GM20431 (cell line): ENCODE results near the gene UNC50.

Experiments
- in situ Hi-C: fragments of 300-500 bp; cut with MseI, MboI; formaldehyde crosslinking; loops from one replicate; pipeline ENCODE4 v1.15.0; 2020; ENCODE audit warnings: low sequenced_read_pairs; ENCODE audit not compliant: unreplicated experiment

UNC50 gene, protein sequence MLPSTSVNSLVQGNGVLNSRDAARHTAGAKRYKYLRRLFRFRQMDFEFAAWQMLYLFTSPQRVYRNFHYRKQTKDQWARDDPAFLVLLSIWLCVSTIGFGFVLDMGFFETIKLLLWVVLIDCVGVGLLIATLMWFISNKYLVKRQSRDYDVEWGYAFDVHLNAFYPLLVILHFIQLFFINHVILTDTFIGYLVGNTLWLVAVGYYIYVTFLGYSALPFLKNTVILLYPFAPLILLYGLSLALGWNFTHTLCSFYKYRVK

DNA sequence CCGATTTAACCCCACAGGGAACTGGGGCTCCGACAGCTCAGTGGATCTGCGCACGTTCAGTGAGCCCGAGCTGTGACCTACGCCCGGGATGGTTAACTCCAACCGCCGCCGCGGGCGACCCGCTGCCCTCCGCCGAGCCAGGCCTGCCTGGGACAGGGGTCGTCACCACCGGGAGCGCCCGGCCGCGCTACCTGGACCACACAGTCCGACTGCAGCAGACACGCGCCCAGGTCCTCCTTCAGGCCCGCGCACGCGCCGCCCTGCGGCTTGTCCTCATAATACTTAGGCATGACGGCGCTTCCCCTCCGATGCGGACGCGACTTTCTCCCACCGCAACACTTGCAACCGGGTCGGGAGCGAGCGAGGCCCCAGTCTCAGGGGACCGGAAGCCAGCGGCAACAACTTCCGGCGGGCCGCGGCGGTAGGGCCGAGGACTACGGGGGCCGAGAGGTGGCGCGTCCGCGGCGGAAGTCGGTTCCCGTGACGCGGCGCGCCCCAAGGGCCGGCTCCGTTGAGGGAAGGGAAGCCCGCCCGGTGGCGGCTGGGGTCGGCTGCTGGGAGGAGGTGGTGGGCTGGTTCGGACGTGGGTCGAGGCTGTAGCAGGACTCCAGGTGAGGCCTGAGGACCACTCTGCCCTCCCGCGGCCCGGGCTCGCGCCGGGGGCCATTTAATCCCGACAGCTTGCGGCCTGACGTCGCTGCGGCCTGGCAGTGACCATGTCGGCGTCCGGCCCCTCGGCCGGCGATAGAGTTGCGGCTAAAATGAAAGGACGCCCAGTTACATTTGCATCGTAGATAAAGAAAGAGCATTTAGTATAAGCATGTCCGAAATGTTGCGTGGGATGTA, at the start of gene UNC50, which contains the start of gene COA5:
Gene UNC50 (plus strand): TSS at position 474 of the 846 bp plus-strand sequence. CDS start 1,171 bp downstream, outside the sequence.
Gene COA5 (minus strand): TSS at position 397 of the 846 bp plus-strand sequence. CDS start 107 bp downstream, at position 290.
- in situ Hi-C loops = no loop called here

DNA sequence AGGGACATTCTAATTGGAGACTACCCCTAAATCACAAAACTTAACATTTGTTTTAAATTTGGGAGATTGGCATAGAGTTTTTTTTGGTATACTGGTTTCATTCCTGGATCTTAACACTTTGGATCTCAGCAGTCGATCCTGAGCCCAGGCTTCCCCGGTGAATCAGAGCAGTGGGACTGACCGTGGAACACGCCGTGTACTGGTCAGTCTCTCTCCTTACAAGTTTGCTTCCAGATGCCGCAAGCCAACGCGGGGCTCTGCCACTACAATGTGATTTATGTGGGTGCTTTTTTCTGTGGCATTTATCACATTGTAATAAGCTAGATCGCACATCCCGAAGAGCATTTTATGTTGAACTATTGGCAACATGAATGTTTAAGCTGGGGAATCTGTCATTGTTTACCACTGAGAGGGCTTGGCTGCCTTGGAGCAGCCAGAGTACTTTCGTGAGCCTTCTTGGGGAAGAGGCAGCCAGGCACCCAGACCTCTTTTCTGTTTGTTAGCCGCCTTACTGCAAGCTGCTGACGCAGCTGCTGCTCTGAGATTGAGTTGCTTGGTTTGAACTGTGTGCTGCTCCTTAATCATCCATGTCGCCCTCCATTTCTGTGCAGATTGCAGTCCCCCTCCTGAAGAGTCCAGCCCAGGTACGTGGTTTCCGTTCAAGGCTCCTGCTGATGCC, 49.4 kb upstream of the UNC50 start:
- in situ Hi-C loops = no loop called here

DNA sequence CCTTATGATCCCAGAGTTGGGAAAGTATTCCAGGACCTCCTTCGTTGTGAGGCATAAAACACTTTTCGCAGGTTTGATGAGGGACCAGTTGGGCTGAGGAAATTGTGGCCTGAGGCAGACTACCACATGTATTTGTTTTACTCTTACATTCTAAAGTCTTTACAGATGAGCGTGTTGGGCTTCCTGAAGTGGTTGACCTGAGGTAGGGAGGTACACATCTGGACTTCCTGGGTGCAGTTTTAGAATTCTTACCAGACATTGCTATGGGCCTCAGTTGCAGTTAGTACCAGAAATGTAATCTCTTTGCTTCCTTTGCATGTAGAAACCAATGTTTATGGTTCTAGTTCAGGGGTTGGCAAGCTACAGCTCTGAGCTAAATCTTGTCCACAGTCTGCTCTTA, 48.8 kb upstream of the UNC50 start:
- in situ Hi-C loops = no loop called here

DNA sequence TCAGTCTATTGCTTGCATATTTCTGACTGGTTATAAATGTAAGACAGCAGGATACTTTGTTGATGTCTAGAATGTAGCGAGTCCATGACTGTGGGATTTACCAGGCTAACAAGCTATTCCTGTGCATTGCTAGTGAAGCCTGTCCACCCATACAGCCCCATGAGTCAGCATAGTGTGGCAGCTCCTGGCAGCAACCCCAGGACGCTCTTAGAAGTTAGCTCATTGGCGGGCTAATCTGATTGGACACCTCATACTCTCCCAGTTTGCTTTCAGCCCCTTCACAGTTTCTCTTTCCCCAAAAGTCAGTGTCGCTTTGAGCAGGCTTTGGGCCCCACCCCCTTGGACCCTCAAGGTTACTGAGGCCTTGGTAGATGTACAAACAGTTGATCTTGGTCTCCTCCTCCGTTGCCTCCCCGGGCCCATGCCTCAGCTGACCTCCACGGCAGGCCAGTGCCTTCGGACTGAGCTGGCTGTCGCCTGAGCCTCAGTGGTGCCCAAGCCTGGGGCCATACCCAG, 48.1 kb upstream of the UNC50 start:
- in situ Hi-C loops = no loop called here

DNA sequence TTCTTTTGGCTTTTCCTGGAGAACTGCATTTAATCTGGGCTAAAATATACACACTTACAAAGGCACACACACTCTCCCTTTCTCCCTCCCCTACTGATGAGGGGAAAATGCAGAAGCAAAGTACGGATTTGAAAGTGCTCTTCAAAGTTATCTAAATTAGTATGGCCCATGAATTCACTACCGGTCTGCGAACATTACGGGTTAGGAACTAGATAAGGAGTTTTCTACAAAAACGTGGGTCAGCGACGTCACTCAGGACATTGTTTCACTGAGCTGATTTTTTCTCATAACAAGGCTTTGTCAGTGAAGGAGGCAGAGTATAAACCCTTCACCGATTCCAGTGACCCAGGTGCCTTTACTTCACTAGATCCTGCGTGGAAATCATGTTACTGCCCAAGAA, 47.4 kb upstream of the UNC50 start:
- in situ Hi-C loops = no loop called here

DNA sequence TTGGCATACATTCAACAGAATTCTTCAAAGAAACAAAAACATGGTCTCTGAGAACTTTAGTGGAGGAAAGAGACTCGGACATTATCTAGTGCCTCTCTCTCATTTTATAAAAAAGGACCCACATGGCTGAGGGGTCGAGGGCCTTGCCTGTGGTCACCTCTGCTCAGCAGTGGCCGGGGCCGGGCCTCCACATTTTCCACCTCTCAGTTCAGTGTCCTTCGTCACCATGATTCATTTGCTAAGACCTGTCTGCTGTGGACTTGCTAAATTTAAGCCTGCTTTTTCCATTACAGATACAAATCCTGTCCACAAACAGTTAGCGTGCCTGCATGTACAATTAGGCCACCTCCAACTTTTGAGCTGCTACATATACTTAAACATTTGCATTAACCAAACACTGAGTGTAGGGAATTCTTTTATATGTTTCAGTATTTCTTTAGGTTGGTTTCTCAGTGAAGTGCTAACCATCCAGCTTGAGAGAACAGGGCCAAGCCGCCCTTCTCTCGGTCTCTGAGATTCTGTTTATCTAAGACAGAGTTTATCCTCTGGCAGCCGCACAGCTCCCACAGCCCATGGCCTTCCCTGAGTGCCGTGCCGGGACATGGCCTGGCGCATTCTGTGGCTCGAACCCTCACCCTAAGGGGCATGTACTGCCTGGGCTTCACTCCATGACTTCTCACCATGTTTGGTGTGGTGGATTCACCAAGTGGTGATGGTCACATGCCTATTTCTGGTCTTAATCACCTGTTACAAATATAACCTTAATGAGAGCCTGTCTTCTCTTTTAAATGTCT, 46.3 kb upstream of the UNC50 start:
- in situ Hi-C loops = no loop called here

DNA sequence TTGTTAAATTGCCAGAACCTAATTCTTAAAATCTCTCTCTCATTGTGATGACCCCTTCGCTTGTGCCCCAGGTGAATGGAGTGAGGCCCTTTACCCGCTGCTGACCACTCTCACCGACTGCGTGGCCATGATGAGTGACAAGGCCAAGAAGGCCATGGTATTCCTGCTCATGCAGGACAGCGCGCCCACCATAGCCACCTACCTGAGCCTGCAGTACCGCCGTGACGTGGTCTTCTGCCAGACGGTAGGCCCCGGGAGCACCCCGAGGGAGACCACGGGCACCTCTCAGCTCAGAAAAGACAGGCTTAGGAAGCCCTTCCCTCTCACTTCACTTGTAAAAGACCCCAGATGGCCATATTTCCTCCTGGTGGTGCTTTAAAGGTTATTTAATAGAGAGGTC, 45.0 kb upstream of the UNC50 start:
- in situ Hi-C loops = no loop called here

DNA sequence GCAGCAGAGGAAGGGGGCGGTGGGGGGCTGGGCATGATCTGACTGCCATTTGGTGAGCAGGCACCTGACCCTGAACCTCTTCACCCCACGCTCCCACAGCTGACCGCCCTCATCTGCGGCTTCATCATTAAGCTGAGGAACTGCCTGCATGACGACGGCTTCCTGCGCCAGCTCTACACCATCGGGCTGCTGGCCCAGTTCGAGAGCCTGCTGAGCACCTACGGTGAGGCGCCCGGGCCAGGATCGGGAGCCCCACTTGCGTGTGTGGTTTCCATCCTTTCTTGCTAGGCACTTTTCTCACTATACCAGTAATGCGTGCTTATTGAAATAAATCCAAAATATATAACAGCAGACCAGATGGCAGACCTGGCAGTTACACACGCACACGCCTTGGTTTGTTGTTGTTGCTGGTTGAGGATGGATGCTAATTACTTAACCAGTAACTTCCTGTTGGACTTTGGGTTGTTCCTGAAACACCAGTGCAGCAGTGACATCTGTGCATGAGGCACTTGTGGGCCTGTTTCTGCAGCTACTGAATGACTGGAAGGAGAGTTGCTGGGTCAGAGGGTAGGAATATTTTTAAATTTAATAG, 43.8 kb upstream of the UNC50 start:
- in situ Hi-C loops = no loop called here

DNA sequence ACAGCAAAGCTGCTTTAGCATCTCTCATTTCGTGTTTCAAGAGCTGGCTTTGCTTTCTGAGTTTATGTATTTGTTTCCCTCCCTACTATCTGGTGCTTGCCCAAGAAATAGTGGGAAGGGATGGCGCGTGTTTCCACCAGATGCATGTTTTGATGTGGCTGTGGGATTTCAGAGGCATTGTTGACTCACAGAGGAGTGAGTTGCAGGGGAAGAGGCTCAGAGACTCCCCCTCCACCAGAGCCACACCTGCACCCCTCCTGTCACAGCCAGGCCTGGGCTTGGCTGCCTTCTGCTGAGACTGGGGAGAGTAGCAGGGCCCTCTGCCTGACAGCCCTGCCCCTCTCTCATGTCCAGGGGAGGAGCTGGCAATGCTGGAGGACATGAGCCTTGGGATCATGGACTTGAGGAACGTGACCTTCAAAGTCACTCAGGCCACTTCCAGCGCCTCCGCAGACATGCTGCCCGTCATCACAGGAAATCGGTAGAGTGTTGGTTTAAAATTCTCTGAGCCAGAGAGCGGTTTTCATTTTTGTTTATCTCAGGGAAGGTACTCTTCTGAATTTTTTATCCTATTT, 43.0 kb upstream of the UNC50 start:
- in situ Hi-C loops = no loop called here

DNA sequence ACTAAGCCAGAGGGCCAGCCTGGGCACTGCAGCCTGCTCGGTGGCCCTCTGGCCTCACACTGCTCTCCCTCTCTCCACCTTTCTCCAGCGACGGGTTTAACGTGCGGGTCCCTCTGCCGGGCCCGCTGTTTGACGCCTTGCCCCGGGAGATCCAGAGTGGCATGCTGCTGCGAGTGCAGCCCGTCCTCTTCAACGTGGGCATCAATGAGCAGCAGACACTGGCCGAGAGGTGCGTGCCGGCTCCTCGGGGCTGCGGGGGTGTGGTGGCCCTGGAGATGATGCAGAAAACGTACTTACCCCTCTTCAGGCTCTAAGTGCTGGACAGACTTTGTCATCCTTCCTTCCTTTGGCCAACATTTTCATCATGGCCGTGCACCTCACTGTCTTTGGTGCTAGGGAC, 42.4 kb upstream of the UNC50 start:
- in situ Hi-C loops = no loop called here

DNA sequence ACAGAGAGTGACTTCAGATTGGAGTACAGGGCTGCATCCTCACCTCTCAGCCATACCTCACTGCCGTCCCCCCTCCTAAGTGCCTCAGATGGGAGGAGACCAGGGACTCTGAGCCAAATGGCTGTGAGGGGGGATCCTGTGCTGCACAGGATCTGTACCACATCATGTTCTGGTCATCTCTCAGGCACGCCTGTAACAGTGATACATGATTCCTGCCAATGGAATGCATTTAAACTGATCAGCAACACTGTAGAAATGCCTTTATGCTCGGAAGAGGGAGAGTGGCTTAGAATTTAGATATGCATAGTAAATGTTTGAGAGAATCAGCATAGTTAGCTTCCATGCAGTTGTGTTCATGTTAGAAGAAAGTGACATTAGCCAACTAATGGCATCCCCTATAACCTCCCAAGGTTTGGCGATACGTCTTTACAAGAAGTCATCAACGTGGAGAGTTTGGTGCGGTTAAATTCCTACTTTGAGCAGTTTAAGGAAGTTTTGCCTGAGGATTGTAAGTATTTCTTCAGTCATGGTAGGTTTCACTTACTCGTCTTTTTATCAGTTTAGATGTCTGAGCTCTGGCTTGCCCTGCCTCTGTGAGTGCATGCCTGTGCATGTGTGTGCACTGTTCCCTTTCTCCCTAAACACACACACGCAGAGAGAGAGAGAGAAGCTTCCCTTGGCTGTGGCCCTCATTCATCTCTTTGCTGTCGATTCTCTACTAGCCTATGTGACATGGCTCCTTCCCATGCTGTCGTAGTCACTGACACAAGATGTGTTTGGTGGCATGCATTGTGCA, 40.0 kb upstream of the UNC50 start:
- in situ Hi-C loops = no loop called here

DNA sequence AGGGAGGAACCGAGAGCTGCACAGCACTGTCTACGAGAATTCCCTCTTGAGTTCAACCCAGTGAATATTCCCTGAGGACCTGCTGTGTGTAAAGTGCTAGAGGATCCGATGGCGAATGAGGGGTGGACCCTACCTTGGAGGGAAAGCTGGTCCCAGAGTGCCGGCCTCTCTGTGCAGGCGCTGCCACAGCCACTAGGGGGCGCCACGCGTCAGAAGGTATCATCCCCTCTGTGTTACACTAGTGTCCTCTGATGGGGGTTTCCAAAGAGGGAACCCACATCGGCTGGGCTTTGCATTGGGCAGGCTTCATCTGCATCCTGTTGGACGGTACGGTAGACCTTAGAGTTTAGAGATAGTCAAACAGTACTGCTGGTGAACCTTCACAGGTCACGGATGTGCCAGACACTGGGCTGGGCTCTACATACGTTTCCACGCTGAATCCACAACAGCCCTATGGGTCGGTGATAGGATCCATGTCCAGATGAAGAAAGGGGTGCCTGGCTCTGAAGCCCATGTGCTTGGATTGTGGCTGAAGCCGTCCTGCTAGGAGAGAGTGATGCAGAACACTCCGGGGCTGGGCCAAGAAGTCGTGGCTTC, 39.1 kb upstream of the UNC50 start:
- in situ Hi-C loops = no loop called here

DNA sequence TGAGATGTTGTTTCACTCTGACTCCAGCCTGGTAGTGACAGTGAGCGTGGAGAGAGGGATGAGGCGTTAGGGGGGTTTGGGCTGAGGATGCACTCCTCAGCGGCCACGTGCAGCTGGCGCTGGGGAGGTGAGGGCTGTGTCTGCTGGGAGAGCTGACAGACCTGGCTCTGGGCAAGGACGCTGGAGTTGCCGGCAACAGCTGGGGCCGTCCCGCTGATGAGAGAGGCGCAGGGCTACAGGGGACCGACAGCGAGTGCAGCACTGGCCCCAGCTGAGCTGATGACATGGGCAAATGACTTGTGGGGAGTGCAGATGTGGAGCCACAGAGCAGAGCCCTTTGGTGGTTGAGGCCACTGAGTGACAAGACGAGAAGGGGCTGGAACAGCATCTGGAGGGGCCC, 38.5 kb upstream of the UNC50 start:
- in situ Hi-C loops = no loop called here

DNA sequence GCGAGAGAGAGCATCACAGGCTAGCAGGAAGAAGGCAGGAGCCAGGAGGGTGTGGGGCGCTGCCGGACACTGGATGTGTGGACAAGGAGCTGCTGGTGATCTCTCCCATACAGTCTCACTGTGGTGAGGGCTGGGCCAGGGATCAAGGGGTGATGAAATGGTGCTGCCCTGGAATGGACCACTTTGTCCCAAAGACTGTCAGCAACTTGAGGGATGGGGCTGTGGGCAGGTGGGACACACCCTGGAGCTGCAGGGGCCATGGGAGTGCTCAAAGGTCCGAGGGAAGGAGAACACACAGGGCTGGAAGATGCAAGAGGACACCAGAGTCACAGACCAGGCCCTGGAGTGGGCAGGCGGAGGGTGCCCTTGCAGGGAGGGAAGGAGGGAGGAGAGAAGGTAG, 38.0 kb upstream of the UNC50 start:
- in situ Hi-C loops = no loop called here

DNA sequence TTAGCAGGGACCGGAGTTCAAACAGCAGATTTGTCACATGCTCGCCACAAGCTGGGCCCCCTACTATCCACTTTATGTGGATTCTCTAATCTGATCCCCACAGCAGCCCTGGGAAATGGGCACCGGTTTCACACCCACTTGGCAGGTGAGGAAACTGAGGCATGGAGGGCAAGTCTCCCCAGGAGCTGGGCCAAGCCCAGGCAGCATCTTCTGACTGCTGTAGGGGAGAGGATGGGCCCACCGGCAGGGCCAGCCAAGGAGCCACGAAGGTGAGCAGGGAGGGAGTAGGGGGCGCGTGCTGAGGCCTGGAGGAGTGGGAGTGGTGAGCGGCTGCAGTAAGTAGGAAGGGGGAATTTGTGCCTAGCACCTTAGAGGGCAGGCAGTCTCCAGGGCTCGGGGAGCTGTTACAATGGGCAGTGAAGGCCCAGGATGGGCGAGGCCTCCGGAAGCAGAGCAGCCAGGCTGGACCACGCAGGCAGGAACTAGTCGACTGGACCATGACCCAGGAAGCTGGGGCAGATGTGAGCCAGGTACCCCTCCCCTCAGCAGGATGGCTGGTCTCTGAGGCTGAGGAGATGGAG, 37.2 kb upstream of the UNC50 start:
- in situ Hi-C loops = no loop called here

DNA sequence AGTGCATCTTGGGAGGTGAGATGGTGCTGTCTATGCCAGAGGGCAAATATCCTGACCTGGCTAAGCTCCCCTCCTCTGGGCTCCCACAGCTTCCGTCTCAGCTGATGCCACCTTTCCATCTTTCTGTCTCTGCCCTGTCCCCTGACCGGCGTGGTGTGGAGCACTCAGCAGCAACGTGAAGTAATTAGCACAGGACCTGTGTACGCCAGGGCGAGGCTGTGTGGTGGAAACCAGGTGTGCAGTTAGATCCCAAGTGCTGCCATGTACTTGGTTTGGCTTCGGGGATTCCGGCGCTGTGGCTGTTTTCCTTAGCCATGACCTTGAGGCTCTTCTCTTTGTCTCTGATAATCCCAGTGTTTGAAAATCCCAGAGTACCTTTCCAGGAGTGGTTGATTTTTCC, 36.6 kb upstream of the UNC50 start:
- in situ Hi-C loops = no loop called here

DNA sequence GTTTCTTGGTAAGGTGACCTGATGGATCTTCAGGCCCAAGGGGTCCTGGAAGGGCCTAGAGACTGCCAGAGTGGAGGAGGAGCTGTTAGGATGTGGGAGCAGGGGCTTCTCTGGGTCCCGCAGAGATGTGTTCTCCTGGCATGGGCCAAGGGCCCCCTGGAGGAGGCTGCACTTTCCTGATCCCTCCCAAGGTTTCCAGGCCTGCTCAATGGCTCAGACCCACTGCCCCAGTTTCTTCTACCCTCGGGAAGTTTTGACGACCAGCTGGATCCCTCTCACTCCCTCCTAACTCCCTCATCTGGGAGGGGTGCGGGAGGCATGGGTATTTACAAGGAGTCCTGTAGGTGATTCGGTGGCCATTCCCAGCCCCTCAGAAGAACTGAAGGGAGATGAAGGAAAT, 36.2 kb upstream of the UNC50 start:
- in situ Hi-C loops = no loop called here

DNA sequence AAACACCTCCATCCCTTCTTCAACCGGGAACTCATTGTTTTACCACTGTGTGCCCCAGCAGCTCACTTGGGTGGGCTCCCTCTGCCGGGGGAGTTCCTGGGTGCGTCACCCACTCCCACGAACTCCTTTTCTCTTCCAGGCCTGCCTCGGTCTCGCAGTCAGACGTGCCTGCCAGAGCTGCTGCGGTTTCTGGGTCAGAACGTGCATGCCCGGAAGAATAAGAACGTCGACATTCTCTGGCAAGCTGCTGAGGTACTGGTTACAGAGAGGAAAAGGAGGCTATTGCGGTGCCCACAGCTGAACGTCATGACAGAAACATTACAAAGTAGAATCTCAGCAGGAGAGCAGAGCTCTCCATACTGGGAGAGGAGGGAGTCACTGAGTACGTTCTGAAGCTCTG, 35.7 kb upstream of the UNC50 start:
- in situ Hi-C loops = no loop called here
